AG10803 (cell line): ENCODE measurements around the gene NLRC3.
"Not testable (repeated sequence)": the region's sequence is repeated elsewhere in the genome, so short reads cannot be mapped to it uniquely, and the experiment has no call there.

ENCODE experiments used
- DNase-seq: peaks from one replicate; pipeline ENCODE4 v3.0.0; 2010; ENCODE audit warnings: low read depth
- H3K4me3 ChIP-seq: 2 replicates; pipeline ENCODE4 v1.5.1; 2011; ENCODE audit warnings: mild to moderate bottlenecking, low read length, control low read depth
- CTCF ChIP-seq: conservative IDR thresholded peaks from 2 replicates; pipeline ENCODE4 v1.5.1; 2011; ENCODE audit warnings: mild to moderate bottlenecking, low read length, control low read depth, inconsistent platforms

NLRC3 gene

DNA sequence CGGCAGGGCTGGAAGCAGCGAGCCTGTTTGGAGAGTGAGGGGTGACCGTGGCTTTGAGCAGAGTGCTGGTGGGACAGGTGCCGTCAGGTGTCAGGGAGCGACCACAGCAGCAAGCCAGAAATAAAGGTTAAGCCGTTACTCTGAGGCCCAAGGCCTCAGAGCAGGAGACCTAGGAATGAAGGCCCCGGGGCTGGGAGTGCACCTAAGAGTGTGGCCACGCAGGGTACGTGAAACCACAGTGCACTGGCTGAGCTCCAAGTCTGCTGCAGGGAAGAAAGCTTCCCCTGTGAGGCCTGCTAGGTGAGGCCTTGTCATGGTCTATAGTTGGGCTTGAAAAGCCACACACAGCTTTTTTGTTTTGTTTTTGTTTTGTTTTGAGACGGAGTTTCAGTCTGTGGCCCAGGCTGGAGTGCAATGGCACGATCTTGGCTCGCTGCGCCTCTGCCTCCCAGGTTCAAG, 67.7 kb downstream of the NLRC3 start:
- no peak overlapping the region for H3K4me3 ChIP-seq
- no peak for TF ChIP-seq CTCF
- DNase-seq = no peak

DNA sequence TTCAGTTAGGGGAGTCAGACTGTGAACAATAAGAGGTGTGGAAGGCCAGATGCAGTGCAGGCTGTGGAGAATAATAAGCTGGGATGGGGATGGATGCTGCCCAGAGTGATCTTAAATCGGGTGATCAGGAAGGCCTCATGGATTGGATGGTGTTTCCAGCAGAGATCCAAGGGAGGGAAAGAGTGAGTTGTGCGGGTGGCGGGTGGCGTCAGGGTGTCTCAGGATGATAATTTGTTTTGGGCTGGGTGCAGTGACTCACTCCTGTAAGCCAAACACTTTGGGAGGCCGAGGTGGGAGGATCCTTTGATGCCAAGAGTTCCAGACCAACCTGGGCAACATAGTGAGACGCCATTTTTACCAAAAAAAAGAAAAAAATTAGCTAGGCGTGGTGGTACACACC, 68.5 kb downstream of the NLRC3 start:
- no peak for TF ChIP-seq CTCF
- H3K4me3 ChIP-seq = no peak overlapping the region
- no peak for DNase-seq

DNA sequence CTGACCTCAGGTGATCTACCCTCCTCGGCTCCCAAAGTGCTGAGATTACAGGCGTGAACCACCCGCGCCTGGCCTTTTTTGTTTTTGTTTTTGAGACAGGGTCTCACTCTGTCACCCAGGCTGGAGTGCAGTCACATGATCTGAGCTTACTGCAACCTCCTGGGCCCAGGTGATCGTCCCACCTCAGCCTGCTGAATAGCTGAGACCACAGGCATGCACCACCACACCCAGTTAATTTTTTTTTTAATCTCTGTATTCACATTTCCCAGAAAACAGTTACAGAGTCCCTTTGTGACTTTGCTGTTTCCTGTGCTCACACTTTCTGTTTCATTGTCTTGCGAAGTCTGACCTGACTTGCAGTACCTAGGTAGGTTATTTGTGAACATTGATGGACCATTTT, 73.7 kb downstream of the NLRC3 start:
- no peak for DNase-seq
- H3K4me3 ChIP-seq = no peak overlapping the region
- TF ChIP-seq CTCF = no peak

- TF ChIP-seq CTCF = no peak
- no peak for DNase-seq
- peak overlapping the region; percentile 84 for H3K4me3 ChIP-seq
Observed at GRCh38 chr16:3501783-3502400, 75.3 kb downstream of the NLRC3 start.

GRCh38 chr16:3501412-3501761, 75.8 kb downstream of the NLRC3 start:
- DNase-seq = not testable (repeated sequence)
- peak overlapping the region; percentile 84 for H3K4me3 ChIP-seq

DNA sequence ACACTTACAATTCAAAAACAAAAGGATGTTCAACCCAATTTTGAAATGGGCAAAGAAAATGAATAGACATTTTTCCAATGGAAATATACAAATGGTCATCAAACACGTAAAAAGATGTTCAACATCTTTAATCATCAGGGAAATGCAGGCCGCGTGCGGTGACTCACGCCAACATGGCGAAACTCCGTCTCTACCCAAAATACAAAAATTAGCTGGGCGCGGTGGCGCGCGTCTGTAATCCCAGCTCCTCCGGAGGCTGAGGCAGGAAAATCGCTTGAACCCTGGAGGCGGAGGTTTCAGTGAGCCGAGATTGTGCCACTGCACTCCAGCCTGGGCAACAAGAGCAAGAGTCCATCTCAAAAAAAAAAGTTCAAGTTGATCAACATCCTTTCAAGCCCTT, 78.2 kb downstream of the NLRC3 start:
- TF ChIP-seq CTCF = no peak
- H3K4me3 ChIP-seq = no peak overlapping the region
- DNase-seq = no peak

- no peak overlapping the region for H3K4me3 ChIP-seq
- DNase-seq = no peak
Observed at GRCh38 chr16:3497771-3498170, 79.4 kb downstream of the NLRC3 start.

More at GRCh38 chr16:3497771-3498170, 79.4 kb downstream of the NLRC3 start:
- TF ChIP-seq CTCF = no peak
